ENCODE data around the gene PPP3R2.

The PPP3R2 gene

GRCh38 chr9:101604296-101604695, 9.5 kb upstream of the PPP3R2 start:
- H3K9me2 ChIP-seq (ENCODE audit: low read depth, low read length), result no peaks in the 10 kb centered on the region
- H3K27ac ChIP-seq (ENCODE audit: low read depth, low read length, poor library complexity, severe bottlenecking), result no peak overlapping the region
- H4K20me1 ChIP-seq (ENCODE audit: insufficient read depth, low read length), result no peaks in the 10 kb centered on the region
- H2AFZ ChIP-seq (ENCODE audit: low read length), result no peak overlapping the region
- H3K4me1 ChIP-seq (ENCODE audit: insufficient read depth, low read length, severe bottlenecking), result no peaks in the 10 kb centered on the region
- no peaks in the 10 kb centered on the region for H3K27me3 ChIP-seq (ENCODE audit: insufficient read depth, low read length)
- H3F3A ChIP-seq (ENCODE audit: insufficient read depth, low read length), result no peaks in the 10 kb centered on the region
- no peak overlapping the region for H3K4me3 ChIP-seq (ENCODE audit: low read depth, low read length, poor library complexity, severe bottlenecking)
- H3K79me2 ChIP-seq (ENCODE audit: insufficient read depth, low read length), result no peaks in the 10 kb centered on the region
- no peaks in the 10 kb centered on the region for H3K36me3 ChIP-seq (ENCODE audit: insufficient read depth, low read length)
- H3K9me3 ChIP-seq (ENCODE audit: low read length), result no peaks in the 10 kb centered on the region
- no peak overlapping the region for H3K4me2 ChIP-seq (ENCODE audit: low read length)
- no peak overlapping the region for H3K9ac ChIP-seq (ENCODE audit: low read length)
- TF ChIP-seq CTCF (IDR thresholded peaks at IDR 0.05; ENCODE audit: low read length) (no peak), EZH2 (IDR thresholded peaks at IDR 0.05; ENCODE audit: borderline replicate concordance, low read length) (no peak)

- TF ChIP-seq CTCF (IDR thresholded peaks at IDR 0.05; ENCODE audit: low read length), result peak; percentile 70
- TF ChIP-seq EZH2 (IDR thresholded peaks at IDR 0.05; ENCODE audit: borderline replicate concordance, low read length), result no peak
- no peaks in the 10 kb centered on the region for H4K20me1 ChIP-seq (ENCODE audit: insufficient read depth, low read length)
- H3K27ac ChIP-seq (ENCODE audit: low read depth, low read length, poor library complexity, severe bottlenecking), result no peak overlapping the region
- no peaks in the 10 kb centered on the region for H3K36me3 ChIP-seq (ENCODE audit: insufficient read depth, low read length)
- no peak overlapping the region for H3K9ac ChIP-seq (ENCODE audit: low read length)
- no peaks in the 10 kb centered on the region for H3K27me3 ChIP-seq (ENCODE audit: insufficient read depth, low read length)
- no peak overlapping the region for H2AFZ ChIP-seq (ENCODE audit: low read length)
- no peaks in the 10 kb centered on the region for H3F3A ChIP-seq (ENCODE audit: insufficient read depth, low read length)
- no peak overlapping the region for H3K4me2 ChIP-seq (ENCODE audit: low read length)
- H3K9me2 ChIP-seq (ENCODE audit: low read depth, low read length), result no peaks in the 10 kb centered on the region
- H3K4me1 ChIP-seq (ENCODE audit: insufficient read depth, low read length, severe bottlenecking), result no peaks in the 10 kb centered on the region
- no peak overlapping the region for H3K4me3 ChIP-seq (ENCODE audit: low read depth, low read length, poor library complexity, severe bottlenecking)
- H3K79me2 ChIP-seq (ENCODE audit: insufficient read depth, low read length), result no peaks in the 10 kb centered on the region
- no peaks in the 10 kb centered on the region for H3K9me3 ChIP-seq (ENCODE audit: low read length)
These were observed 7.4 kb upstream of the PPP3R2 start for GRCh38 chr9:101601904-101602765.

GRCh38 chr9:101593345-101593744, 1.4 kb downstream of the PPP3R2 start:
- no peaks in the 10 kb centered on the region for H3K36me3 ChIP-seq (ENCODE audit: insufficient read depth, low read length)

More at GRCh38 chr9:101593345-101593744, 1.4 kb downstream of the PPP3R2 start:
- H3K4me2 ChIP-seq (ENCODE audit: low read length), result no peak overlapping the region
- no peak overlapping the region for H3K27ac ChIP-seq (ENCODE audit: low read depth, low read length, poor library complexity, severe bottlenecking)
- no peak overlapping the region for H3K4me3 ChIP-seq (ENCODE audit: low read depth, low read length, poor library complexity, severe bottlenecking)
- H3K9ac ChIP-seq (ENCODE audit: low read length), result no peak overlapping the region
- TF ChIP-seq CTCF (IDR thresholded peaks at IDR 0.05; ENCODE audit: low read length) (no peak), EZH2 (IDR thresholded peaks at IDR 0.05; ENCODE audit: borderline replicate concordance, low read length) (no peak)
- H3K4me1 ChIP-seq (ENCODE audit: insufficient read depth, low read length, severe bottlenecking), result no peaks in the 10 kb centered on the region
- H2AFZ ChIP-seq (ENCODE audit: low read length), result no peak overlapping the region
- no peaks in the 10 kb centered on the region for H4K20me1 ChIP-seq (ENCODE audit: insufficient read depth, low read length)
- no peaks in the 10 kb centered on the region for H3K9me3 ChIP-seq (ENCODE audit: low read length)
- no peaks in the 10 kb centered on the region for H3F3A ChIP-seq (ENCODE audit: insufficient read depth, low read length)
- no peaks in the 10 kb centered on the region for H3K27me3 ChIP-seq (ENCODE audit: insufficient read depth, low read length)
- no peaks in the 10 kb centered on the region for H3K79me2 ChIP-seq (ENCODE audit: insufficient read depth, low read length)
- H3K9me2 ChIP-seq (ENCODE audit: low read depth, low read length), result no peaks in the 10 kb centered on the region
